GM12875 (cell line): ENCODE measurements around the gene LEKR1.
A peak's percentile ranks its signal among the peaks of the same experiment; 100 is the strongest.

Source experiments
- H3K4me3 ChIP-seq: one replicate; pipeline ENCODE4 v1.5.1; 2011; ENCODE audit warnings: low read depth, low read length, control low read depth
- CTCF ChIP-seq: IDR thresholded peaks from 2 replicates; pipeline ENCODE4 v1.5.1; 2011; ENCODE audit warnings: low read depth, mild to moderate bottlenecking, control low read depth, inconsistent platforms, low read length, moderate library complexity, borderline replicate concordance; ENCODE audit not compliant: insufficient read depth

LEKR1 gene

GRCh38 chr3:157065201-157065600 lies 239.0 kb downstream of the LEKR1 start:
- TF ChIP-seq CTCF: no peak
- no peak overlapping the region for H3K4me3 ChIP-seq

- no peak for TF ChIP-seq CTCF
- no peak overlapping the region for H3K4me3 ChIP-seq
Observed at GRCh38 chr3:157066335-157067098, 240.4 kb downstream of the LEKR1 start.

GRCh38 chr3:157067114-157067513 lies 241.0 kb downstream of the LEKR1 start:
- TF ChIP-seq CTCF: 0 out of 2 replicates have a peak, but pooled peaks have one; percentile 3
- no peak overlapping the region for H3K4me3 ChIP-seq

GRCh38 chr3:157069406-157069805 lies 243.3 kb downstream of the LEKR1 start:
- H3K4me3 ChIP-seq: no peak overlapping the region
- no peak for TF ChIP-seq CTCF

DNA sequence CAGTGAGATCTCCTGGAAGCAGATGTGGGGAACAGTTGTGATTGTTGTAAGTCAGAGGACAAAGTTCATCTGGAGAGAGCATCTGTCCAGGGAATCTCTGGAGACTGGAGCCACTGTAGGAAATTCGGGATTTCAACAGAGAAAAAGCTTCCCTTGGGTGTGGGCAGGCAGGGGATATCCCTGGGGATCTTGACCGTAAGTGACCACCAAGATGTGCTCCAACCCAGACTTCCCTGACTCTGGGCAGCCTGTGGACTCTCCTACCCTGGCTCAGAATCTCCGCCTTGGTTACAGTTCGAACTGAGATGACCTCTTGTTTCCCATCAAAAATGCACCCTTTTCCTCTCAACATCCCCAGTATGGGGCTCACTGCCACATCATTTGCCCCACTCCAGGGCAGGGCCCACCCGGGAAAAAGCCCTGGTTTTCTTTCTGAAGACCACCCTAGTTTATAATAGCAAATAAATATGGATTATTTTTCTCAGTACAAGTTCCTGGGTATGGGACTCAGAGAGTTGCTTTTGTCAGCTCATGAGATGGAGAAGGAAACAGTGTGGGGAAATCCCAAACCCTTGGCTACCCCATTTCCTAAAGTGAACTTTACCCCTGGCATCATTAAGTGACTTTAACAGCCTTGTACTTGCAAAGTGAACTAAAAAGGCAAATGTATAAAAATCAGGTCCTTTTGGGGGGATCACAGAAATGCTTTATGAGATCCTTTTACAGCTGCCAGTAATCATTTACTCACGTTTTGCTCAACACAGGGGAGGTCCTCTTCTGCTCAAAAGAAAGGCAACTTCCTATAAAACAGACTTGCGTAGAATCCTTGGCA lies 243.9 kb downstream of the LEKR1 start:
- TF ChIP-seq CTCF: no peak
- no peak overlapping the region for H3K4me3 ChIP-seq

- no peak overlapping the region for H3K4me3 ChIP-seq
- no peak for TF ChIP-seq CTCF
Observed at GRCh38 chr3:157070678-157070999, 244.5 kb downstream of the LEKR1 start.
